Osteoblast (primary cell): ENCODE measurements around the gene SLC48A1. TPM values are rescaled to one million over a fixed set of nuclear protein-coding genes. Genes with fewer than 3 reads are reported as not detected.
A peak's percentile ranks its signal among the peaks of the same experiment; 100 is the strongest.

Experiments
- DNase-seq: peaks from one replicate; pipeline ENCODE4 v3.0.0; 2011; ENCODE audit warnings: low spot score, mixed read lengths; ENCODE audit not compliant: insufficient read length; ENCODE audit errors: missing footprints
- H2AFZ ChIP-seq: 2 replicates; pipeline ENCODE4 v1.6.0; 2011; ENCODE audit warnings: mild to moderate bottlenecking, low read length
- H3K27ac ChIP-seq: 2 replicates; pipeline ENCODE4 v1.5.1; 2011; ENCODE audit warnings: mild to moderate bottlenecking, low read depth, low read length, moderate library complexity
- H3K27me3 ChIP-seq: 2 replicates; pipeline ENCODE4 v1.6.0; 2012; ENCODE audit warnings: mild to moderate bottlenecking, control low read depth, inconsistent platforms, low read length, moderate library complexity; ENCODE audit not compliant: insufficient read depth
- H3K36me3 ChIP-seq: 2 replicates; pipeline ENCODE4 v1.5.1; 2011; ENCODE audit warnings: mild to moderate bottlenecking, low read length, control low read depth, moderate library complexity; ENCODE audit not compliant: insufficient read depth
- H3K4me1 ChIP-seq: 2 replicates; pipeline ENCODE4 v1.5.1; 2011; ENCODE audit warnings: mild to moderate bottlenecking, low read length, control low read depth, moderate library complexity; ENCODE audit not compliant: insufficient read depth
- H3K4me2 ChIP-seq: 2 replicates; pipeline ENCODE4 v1.6.0; 2011; ENCODE audit warnings: mild to moderate bottlenecking, low read length; ENCODE audit not compliant: insufficient read depth
- H3K4me3 ChIP-seq: fragments of 200-600 bp; sonication (generic); 3 replicates; pipeline ENCODE4 v1.5.1; 2012; ENCODE audit warnings: mild to moderate bottlenecking, low read length, inconsistent platforms; ENCODE audit not compliant: insufficient read depth
- H3K79me2 ChIP-seq: 2 replicates; pipeline ENCODE4 v1.6.0; 2012; ENCODE audit warnings: mild to moderate bottlenecking, low read length, control low read depth, inconsistent platforms; ENCODE audit not compliant: insufficient read depth
- H3K9me3 ChIP-seq: 2 replicates; pipeline ENCODE4 v1.5.1; 2011; ENCODE audit warnings: low read depth, low read length, control low read depth
- H4K20me1 ChIP-seq: 2 replicates; pipeline ENCODE4 v1.6.0; 2012; ENCODE audit warnings: mild to moderate bottlenecking, low read length, control low read depth; ENCODE audit not compliant: insufficient read depth
- CTCF ChIP-seq: IDR thresholded peaks from 2 replicates; pipeline ENCODE4 v1.5.1; 2011; ENCODE audit warnings: mild to moderate bottlenecking, low read depth, low read length, moderate library complexity; ENCODE audit errors: extremely low read depth
- total RNA-seq: library from RNA; depleted of rRNA; stranded (reverse); fragments of >200 nt; gene quantifications from 2 replicates; pipeline ENCODE4 v1.2.3, GENCODE V29; 2012

Gene SLC48A1
- total RNA-seq, 1 donor, result 19.2 TPM

- H3K36me3 ChIP-seq, result no peaks in the 10 kb centered on the region
- no peak for TF ChIP-seq CTCF
- H4K20me1 ChIP-seq, result no peaks in the 10 kb centered on the region
- H3K4me1 ChIP-seq, result peaks cover 28% of the 10 kb centered on the region
- peak; percentile 84 for DNase-seq
- H3K27ac ChIP-seq, result peak overlapping the region; percentile 52
- H3K79me2 ChIP-seq, result no peaks in the 10 kb centered on the region
- no peak overlapping the region for H3K4me3 ChIP-seq
- no peak overlapping the region for H3K4me2 ChIP-seq
- no peak overlapping the region for H2AFZ ChIP-seq
- H3K27me3 ChIP-seq, result no peaks in the 10 kb centered on the region
- H3K9me3 ChIP-seq, result no peaks in the 10 kb centered on the region
Observed at GRCh38 chr12:47752121-47752520, 20.9 kb upstream of the SLC48A1 start.

GRCh38 chr12:47752552-47752951, 20.5 kb upstream of the SLC48A1 start:
- Histone ChIP-seq H4K20me1 (no peaks in the 10 kb centered on the region), H3K4me2 (no peak overlapping the region), H3K27me3 (no peaks in the 10 kb centered on the region), H2AFZ (no peak overlapping the region), H3K9me3 (no peaks in the 10 kb centered on the region), H3K79me2 (no peaks in the 10 kb centered on the region), H3K4me3 (no peak overlapping the region), H3K36me3 (no peaks in the 10 kb centered on the region), H3K27ac (peak overlapping the region; percentile 52), H3K4me1 (peaks cover 32% of the 10 kb centered on the region)
- TF ChIP-seq CTCF, result no peak
- DNase-seq, result peak; percentile 95

GRCh38 chr12:47753021-47754001, 19.7 kb upstream of the SLC48A1 start:
- Histone ChIP-seq H3K27ac (peak overlapping the region; percentile 52), H3K4me1 (peaks cover 40% of the 10 kb centered on the region), H3K9me3 (no peaks in the 10 kb centered on the region), H3K27me3 (no peaks in the 10 kb centered on the region), H3K79me2 (no peaks in the 10 kb centered on the region), H3K4me3 (peak overlapping the region; percentile 11), H4K20me1 (no peaks in the 10 kb centered on the region), H3K36me3 (no peaks in the 10 kb centered on the region), H2AFZ (peak overlapping the region; percentile 40), H3K4me2 (peak overlapping the region; percentile 27)
- DNase-seq, result peak; percentile 90
- no peak for TF ChIP-seq CTCF

GRCh38 chr12:47754126-47754525, 18.9 kb upstream of the SLC48A1 start:
- H3K9me3 ChIP-seq, result no peaks in the 10 kb centered on the region
- no peak for DNase-seq
- H4K20me1 ChIP-seq, result no peaks in the 10 kb centered on the region
- H3K4me2 ChIP-seq, result peak overlapping the region; percentile 27
- H2AFZ ChIP-seq, result no peak overlapping the region
- H3K79me2 ChIP-seq, result no peaks in the 10 kb centered on the region
- no peak overlapping the region for H3K27ac ChIP-seq
- no peak for TF ChIP-seq CTCF
- H3K27me3 ChIP-seq, result no peaks in the 10 kb centered on the region
- no peak overlapping the region for H3K4me3 ChIP-seq
- peaks cover 43% of the 10 kb centered on the region for H3K4me1 ChIP-seq
- H3K36me3 ChIP-seq, result no peaks in the 10 kb centered on the region
